ENCODE results near the gene SORCS1.

Gene SORCS1

DNA sequence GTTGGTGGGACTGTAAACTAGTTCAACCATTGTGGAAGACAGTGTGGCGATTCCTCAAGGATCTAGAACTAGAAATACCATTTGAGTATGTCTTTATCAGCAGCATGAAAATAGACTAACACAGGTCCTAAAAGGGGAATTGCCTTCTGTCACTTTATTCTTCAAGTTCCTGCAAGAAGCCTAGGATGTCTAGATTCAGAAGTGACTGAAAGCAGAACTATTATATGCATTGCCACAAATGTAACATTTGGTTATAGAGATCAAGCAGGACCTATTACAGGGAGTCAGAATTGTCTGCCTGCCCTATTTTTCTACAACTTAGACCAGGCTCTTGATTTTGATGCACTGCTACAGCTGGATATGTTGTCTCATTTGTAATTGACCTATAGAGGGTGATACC, 364.7 kb downstream of the SORCS1 start:
- no peak for DNase-seq

DNA sequence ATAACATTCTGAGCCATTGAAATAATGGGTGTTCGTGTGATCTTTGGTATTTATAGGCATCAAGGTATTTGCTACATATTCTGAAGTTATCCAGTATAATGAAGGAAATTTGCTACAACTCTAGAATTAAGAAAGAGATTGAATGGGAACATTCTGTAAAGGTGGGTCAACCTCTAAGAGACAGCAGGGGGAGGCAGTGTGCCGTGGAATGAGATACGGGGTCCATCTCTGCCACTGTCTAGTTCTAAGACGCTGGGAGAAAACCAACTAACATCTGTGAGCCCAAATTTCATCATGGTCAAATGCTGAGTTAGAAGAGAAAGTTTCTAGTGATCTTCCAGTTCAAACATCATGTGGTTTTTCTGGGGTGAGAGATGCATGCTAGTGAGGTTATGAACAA, 368.9 kb downstream of the SORCS1 start:
- DNase-seq, result no peak

DNA sequence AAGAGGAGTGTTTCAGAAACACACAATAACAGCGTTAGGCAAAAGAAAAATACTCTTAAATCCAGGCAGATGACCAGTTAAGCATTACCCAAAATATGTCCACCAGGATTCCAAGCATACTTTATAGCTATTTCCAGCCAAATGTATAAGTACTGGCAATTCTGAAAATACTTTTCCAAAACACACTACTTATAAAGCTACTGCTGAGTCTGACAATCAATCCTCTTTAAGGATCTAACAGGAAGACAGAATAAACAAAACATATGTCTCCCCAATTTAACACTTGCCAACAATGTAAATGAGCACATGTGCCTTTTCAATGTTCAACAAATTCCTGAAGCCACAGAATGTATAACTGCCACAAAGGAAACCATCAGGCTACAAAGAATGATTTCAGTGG, 370.9 kb downstream of the SORCS1 start:
- no peak for DNase-seq

DNA sequence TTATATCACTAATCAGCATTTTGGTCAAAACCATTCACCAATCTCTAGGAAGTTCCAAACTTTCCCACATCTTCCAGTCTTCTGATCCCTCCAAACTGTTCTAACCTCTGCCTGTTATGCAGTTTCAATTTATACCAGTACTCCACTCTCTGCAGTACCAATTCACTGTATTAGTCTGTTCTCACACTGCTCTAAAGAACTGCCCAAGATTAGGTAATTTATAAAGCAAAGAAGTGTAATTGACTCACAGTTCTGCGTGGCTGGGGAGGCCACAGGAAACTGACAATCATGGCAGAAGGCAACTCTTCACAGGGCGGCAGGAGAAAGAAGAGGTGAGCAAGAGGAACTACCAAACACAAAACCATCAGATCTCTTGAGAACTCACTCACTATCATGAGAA, 374.9 kb downstream of the SORCS1 start:
- no peak for DNase-seq

DNA sequence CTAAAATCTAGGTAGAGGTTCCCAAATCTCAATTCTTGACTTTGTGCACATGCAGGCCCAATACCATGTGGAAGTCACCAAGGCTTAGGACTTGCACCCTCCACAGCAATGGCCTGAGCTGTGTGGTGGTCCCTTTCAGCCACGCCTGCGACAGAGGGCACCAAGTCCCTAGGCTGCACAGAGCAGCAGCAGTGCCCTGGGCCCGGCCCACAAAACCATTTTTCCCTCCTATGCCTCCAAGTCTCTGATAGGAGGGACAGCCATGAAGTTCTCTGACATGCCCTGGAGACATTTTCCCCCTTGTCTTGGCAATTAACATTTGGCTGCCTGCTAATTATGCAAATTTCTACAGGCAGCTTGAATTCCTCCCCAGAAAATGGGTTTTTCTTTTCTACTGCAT, 375.5 kb downstream of the SORCS1 start:
- no peak for DNase-seq

DNA sequence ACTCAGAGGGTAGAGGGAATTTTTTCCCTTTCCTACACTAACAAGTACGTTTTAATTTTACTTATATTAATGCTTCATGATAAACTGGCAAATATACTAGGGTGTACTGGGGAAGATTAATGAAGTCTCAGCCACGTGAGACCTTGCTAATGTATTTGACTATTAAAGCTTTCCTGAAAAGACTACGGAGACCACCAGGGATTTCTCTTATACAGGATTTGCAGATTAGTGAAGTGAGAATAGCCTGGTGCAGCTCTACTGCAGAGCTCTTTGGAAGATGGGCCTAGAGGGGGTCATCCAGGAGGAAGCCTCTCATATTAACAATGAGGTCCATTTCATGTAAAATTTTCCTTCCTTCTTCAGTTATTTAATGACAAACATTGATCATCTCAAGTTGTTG, 379.0 kb downstream of the SORCS1 start:
- DNase-seq, result no peak

DNA sequence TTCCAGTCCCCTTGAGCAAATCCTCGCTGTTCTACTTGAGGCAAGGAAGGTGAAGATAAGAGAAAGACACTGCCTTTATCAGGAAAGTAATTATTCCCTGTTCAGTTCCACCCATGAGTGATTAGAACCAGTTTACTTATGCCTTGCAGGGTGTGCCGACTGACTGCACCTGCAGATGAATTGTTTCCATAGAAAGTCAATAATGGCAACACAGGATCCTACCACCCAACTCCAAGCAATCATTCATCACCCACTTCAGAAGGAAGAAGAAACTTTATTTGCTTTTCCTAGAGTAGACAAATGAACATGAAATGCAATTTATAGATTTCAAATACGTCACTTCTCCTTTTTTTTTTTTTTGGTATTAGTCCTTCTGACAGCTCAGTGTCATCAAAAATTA, 383.9 kb downstream of the SORCS1 start:
- no peak for DNase-seq

DNA sequence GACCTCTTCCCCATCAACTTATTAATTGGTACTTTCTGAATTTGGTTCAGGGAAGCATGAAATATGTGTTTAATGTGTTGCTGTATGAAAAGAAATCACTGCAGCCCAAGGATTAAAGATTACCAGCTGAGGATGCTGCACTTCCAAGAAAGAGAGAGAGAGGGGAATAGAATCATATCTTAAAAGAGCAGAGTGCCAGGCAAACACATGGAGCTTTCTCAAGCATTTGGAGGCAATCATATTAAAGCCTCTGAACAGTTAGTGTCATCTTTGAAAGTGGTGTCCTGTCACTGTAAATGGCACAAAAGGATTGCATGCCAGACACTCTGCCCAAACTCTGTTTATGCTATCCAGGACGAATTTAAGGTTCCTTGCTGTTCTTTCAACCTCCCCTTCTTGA, 386.7 kb downstream of the SORCS1 start:
- no peak for DNase-seq

DNA sequence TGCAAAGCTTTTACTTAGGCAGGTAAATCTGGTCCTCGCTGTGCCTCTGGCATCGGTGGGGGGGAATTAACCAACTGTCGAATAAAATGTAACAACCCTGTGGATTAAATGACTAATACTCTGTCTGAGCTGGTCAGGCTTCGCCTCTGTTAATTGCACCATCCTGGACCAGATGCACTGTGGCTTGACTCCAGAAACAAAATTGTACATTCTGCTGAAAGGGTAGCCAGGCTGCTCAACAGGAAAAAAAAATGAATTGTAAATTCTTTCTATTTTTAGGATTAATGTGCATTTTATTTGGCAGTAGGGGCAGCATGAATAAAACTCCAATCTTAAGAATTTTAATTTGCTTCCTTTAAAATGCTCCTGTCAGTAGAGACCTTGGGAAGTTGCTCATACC, 389.4 kb downstream of the SORCS1 start:
- DNase-seq, result no peak

DNA sequence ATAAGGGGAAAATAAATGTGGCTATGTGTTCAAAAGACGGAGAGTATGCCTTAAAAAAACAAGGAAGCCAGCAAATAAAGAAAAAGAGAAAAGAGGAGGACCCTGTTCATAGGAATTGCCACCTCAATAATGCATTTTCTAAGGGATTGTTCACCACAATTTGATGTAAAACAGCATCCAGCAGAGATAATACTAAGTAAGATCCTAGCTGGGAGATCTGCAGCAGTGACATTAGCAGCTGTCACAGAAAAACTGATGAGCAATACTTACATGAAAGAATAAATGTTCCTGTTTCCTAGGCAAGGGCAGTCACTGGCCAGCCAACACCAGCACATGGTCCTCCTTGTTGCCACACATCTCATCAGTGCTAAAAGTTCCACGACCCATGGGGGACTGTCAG, 391.5 kb downstream of the SORCS1 start:
- no peak for DNase-seq

DNA sequence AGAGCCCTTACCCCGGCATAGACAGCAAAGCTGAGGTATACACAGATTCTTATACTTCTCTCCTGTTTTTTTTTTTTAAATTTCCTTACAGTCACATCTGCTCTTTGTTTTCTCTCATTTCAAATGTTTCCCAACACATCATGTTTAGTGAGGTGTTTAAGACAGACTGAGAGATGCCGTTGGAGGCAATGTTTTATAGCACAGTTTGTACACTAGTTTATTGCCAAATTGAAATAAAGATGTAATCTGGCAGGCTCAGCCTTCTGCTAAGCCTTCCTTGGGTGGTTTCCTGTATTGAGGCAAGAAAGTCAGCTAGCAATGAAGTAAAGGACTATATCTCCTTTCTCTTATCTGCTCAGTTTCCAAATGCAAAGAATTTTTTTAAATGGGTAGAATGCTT, 393.4 kb downstream of the SORCS1 start:
- no peak for DNase-seq

DNA sequence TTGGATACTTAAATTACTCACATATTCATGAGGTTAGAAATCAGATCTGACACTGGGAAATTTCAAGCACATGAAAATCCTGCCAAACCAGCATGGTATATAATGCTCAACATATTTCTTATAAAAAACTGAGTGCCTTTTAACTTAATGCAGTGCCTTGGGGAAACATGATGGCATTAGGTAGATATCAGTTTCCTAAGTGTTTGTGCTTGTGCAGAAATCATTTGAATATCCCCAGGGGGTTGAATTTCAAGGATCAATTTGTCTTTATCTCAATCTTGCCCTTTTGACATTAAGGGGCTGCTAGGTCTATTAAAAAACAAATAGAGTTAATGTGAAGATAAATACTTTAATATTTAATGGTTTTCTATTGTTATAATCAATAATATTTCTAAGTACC, 396.3 kb downstream of the SORCS1 start:
- DNase-seq, result no peak

DNA sequence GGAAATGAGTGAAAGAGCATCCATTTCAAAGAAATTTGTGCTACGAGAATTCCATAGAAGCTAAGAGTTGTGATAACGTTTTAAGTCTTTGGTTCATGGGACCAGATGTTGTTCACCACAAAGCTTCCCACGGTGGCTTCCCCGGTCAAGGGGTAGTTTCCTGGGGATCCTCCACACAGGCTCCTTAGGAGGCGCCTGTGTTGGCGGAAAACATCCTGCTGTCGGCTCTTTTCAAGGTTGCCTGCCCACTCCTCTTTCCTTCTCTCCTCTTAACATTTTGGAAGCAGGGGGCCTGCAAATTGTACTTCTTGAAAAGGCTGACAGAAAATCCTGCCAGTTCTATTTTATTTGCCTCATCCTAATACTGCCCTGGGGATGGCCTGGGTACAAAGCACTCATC, 398.6 kb downstream of the SORCS1 start:
- DNase-seq, result no peak

DNA sequence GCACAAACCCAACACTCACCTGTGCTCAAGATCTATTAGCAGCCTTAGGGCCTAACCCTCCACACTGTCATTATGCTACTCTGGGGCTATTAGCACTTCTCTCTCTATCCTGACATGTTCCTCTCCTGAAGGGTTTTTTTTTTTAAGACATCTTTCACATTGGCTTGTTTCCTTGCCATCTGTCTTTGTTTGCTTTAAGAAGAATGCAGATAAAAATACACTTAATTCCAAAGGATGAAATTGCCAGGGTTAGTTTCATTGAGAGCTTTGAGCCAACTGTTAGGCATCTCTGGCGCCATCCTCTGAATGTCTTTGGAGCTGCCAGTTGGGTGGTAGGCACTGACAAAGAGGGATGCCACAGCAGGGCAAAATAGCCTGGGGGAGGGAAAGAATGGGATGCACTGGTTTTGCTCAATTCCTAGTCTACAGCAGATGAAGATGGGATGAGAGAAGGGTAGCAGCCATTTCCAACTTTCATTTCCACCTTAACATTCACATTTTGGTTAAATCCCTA, 399.2 kb downstream of the SORCS1 start:
- no peak for DNase-seq

DNA sequence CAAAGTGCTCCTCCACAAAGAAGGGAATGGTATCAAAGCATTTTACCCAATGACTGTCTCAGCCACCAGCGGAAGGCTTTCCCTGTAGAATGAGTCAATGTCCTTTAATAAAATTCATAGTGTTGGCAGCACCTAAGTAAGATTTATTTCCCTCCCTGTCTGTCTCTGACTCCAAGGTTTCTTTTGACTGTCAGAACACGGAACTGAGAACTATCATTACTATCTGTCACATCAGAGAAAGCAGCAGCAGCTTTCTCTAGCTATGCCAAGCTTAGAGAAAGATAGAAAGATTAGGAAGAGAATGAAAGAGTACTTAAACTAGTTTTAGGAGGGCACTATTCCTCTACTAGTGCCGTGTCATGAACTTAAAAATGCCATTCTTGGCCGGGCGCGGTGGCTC, 400.1 kb downstream of the SORCS1 start:
- DNase-seq, result no peak

DNA sequence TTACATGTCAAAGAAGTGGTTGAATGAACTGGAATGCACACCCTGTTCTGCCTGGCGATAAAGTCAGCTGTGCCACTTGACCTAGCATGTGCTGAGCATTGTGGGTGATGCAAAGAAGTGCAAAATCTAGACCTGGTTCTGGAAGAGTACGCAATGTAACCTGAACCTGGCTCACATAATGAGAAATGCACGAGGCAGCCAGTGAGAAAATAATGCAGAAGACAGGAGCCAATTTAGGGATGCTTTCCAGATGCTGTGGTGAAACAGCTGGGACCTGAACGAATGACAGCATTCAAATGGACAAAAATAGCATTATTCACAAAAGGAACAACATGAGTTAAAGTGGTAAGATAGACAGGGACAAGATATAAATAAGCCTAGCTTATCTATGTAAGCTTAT, 402.6 kb downstream of the SORCS1 start:
- no peak for DNase-seq

DNA sequence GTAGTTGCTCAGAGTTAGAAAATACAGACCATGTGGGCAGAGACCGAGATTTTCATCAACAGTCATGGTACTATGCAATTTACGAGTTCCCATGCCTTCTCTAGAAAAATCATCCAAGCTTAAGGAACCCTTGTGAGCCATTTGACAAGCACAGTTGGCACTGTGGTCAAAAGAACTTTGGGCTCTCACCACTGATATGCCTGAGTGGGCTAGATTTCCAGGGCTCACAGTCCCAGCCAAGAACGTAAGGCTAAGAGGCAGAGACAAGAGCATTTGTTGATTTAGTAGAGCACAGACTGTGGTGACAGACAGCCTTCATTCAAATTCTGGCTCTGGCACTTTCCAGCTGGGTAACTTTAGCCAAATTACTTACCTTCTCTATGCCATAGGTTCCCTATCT, 407.0 kb downstream of the SORCS1 start:
- DNase-seq, result no peak

DNA sequence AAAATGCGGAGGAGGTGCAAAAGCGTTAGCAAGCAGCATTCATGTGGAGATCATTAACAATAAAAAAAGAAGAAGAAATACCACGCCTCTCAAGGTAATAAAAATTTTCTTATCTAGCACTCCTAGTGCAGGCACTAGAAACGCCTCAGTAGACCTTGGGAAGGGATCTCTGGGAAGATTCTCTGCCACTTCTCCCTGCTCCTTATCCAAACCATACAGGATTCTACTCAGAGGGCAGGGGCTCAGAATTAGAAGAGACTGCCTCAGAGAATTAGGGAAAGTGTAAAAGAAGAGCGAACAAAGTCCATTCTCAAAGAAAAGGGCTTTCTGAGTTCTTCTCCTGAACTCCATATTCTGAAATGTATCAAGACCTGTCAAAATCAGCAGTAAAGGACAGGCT, 413.4 kb downstream of the SORCS1 start:
- no peak for DNase-seq

DNA sequence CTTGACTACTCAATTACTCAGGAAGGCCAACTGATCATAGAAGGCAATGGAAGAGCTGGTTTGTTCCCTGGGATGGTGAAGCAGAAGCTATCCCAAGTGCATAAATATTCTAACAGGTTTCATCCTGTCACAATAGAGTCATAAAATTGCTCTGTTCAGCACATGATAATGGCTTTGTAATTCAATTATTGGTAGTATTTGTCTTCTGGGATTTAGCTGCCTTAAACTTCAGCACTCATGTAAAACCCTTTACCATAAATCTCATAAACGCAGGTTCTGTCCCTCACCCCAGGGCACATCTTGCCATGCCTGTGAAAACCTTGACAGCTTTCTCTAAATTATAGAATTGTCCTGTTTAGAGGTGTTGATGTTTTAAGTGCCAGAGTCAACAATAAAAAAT, 417.6 kb downstream of the SORCS1 start:
- DNase-seq, result no peak

DNA sequence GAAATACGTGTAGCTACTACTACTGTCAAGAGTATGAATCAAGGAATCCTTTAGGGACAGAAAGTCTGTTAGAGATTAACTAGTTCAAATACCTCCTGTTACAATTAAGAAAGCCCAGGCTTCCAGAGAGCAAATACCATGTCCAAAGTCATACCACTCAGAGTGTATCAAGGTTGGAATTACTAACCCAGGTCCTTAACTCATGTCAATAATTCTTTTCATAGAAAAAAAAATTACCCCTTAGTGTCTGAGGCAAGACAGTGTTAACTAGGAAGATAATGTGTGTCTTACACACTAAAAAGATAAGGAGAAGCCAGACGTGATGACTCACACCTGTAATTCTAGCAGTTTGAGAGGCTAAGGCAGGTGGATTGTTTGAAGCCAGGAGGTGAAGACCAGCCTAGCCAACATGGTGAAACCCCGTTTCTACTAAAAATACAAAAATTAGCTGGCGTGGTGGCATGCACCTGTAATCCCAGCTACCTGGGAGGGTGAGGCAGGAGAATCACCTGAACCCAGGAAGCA, 423.4 kb downstream of the SORCS1 start:
- no peak for DNase-seq

DNA sequence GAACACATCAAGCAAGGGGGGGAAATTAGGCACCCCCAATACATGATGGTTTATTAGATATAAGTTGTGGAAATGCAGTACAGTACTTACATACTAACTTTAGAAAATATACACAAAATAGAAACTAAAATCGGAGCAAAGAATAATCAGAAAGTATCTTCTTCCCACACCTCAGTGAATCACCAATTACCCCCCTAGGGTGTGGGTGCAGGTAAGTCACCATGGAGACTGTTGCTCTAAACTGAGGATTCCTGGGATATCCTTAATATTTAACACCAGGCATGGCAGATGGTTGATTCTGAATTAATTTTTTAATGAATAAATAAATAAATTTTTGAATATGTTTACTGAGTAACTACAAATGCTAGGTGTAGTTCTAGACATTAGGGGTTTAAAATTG, 424.4 kb downstream of the SORCS1 start:
- DNase-seq, result no peak

DNA sequence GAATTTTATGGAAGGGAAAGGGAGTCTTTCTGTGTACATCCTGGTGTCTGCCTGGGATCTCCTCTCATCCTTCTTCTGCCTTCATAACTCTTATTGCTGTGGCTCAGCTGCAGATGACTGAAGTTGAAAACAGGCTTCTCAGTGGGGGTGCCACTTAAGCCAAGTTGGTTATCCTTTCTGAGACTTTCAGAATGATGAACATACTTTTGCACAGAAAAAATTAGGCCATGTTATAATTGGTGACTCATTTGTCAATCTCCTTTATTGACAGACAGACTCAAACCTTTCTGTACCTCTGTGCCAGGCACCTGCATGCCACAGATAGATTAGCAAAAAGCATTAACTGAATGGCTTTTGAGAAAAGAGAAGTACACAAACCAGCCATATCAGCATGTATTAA, 430.3 kb downstream of the SORCS1 start:
- no peak for DNase-seq

DNA sequence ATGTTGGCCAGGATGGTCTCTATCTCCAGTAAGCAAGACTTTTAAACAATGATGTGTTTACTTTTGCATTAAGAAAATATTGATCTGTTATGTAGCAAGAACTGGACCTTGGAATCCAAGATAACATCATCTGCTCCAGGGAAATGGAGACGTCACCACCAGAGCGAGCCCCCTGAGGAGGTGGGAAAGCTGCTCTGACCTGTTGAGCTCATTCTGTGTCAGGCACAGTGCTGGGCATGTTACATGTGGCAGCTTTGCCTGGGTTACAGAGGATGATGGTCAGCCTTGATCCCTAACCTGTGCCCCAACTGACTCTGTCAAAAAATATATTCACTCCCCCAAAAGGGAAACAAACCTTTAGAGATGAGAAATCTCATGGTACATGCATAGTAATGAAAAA, 436.3 kb downstream of the SORCS1 start:
- DNase-seq, result no peak

DNA sequence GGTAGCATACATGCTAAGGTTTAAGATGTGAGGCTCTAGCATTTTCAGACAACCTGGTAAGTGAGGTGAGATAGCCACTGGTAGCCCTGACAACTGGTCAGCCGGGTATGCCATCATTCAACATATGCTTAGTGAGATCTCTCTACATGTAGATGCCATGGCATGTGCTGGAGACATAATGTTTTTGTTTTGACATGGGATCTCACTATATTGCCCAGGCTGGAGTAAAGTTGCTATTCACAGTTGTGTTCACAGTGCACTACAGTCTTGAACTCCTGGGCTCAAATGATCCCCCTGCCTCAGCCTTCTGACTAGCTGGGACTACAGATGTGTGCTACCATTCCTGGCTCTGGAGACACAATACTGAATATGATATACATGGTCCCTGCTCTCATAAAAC, 437.3 kb downstream of the SORCS1 start:
- DNase-seq, result no peak

DNA sequence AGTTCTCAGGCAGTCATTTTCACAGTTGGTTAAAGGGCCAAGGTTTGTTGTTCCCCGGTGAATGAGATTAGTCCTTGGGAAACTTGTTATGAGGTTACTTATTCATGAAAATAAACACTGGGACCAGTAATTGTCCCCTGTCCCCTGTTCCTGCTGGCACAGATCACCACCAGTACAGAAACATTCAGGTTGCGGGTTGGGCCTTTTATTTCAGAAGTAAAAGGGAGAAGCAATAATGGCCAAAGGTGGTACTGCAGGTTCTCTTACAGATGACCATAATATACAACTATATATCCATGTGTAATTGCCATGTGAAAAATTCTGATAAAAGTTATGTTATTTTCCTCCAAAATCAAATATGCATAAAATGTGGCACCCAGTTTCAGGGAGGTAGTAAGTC, 442.0 kb downstream of the SORCS1 start:
- no peak for DNase-seq

DNA sequence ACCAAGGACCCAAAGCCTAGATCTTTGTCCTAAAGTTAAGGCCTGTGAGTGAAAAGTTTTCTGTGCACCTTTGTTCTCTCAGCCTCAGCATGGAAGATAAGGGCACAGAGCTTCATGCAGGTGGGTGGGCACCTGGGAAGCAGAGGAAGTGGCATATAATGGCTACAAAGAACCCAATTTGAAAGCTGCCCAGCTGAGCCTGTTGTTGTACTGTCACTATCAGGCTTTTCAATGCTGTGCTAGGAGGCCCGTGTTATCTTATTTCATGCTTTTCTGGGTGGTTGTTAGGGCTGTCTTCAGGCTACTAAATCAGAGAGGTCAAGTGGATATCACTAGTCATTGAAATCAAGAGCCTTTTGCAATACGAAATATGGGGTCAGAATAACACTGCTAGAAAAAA, 443.8 kb downstream of the SORCS1 start:
- no peak for DNase-seq
